GM19463 (cell line): ENCODE data around the gene THY1.
"Not testable (repeated sequence)": the region's sequence is repeated elsewhere in the genome, so short reads cannot be mapped to it uniquely, and the experiment has no call there.

Experiments used
- ATAC-seq: cut with Tn5 transposase; IDR thresholded peaks from one replicate; pipeline ENCODE4 v1.9.1; 2021; ENCODE audit warnings: mild to moderate bottlenecking, moderate library complexity; ENCODE audit not compliant: unreplicated experiment

The THY1 gene

GRCh38 chr11:119446434-119446833, 23.5 kb upstream of the THY1 start:
- no peak for ATAC-seq

GRCh38 chr11:119445850-119446249, 22.9 kb upstream of the THY1 start:
- ATAC-seq = no peak

GRCh38 chr11:119445379-119445778, 22.4 kb upstream of the THY1 start:
- ATAC-seq = no peak

- ATAC-seq = no peak
Observed at GRCh38 chr11:119441898-119442243, 18.9 kb upstream of the THY1 start.

GRCh38 chr11:119438599-119438998, 15.6 kb upstream of the THY1 start:
- ATAC-seq = no peak

- ATAC-seq = not testable (repeated sequence)
Observed at GRCh38 chr11:119437521-119437920, 14.5 kb upstream of the THY1 start.

GRCh38 chr11:119436711-119437110, 13.7 kb upstream of the THY1 start:
- ATAC-seq = no peak

GRCh38 chr11:119436093-119436492, 13.1 kb upstream of the THY1 start:
- ATAC-seq = no peak

- no peak for ATAC-seq
Observed at GRCh38 chr11:119434591-119435330, 11.8 kb upstream of the THY1 start.

GRCh38 chr11:119433358-119433725, 10.4 kb upstream of the THY1 start:
- ATAC-seq = no peak

GRCh38 chr11:119432484-119433357, 9.7 kb upstream of the THY1 start:
- ATAC-seq = no peak

GRCh38 chr11:119431523-119431922, 8.6 kb upstream of the THY1 start:
- ATAC-seq = no peak

- ATAC-seq = no peak
Observed at GRCh38 chr11:119427279-119427678, 4.3 kb upstream of the THY1 start.

- ATAC-seq = no peak
Observed at GRCh38 chr11:119426142-119426541, 3.2 kb upstream of the THY1 start.

GRCh38 chr11:119424775-119425174, 1.8 kb upstream of the THY1 start:
- ATAC-seq = no peak

GRCh38 chr11:119424276-119424675, 1.3 kb upstream of the THY1 start:
- no peak for ATAC-seq

GRCh38 chr11:119423509-119424254, 710 bp upstream of the THY1 start:
- no peak for ATAC-seq

- ATAC-seq = no peak
Observed at GRCh38 chr11:119421941-119422808, 797 bp downstream of the THY1 start.

- ATAC-seq = no peak
Observed at GRCh38 chr11:119421351-119421750, 1.6 kb downstream of the THY1 start.

- no peak for ATAC-seq
Observed at GRCh38 chr11:119420631-119421030, 2.3 kb downstream of the THY1 start.
